HepG2 (cell line): ENCODE results near the gene HPCAL1. TPM values are rescaled to one million over a fixed set of nuclear protein-coding genes. Genes with fewer than 3 reads are reported as not detected.

Source experiments
- BORCS8-MEF2B ChIP-seq: sonication (generic); formaldehyde crosslinking; IDR thresholded peaks from 2 replicates; pipeline ENCODE4 v1.8.0; 2022; ENCODE audit warnings: mild to moderate bottlenecking, missing genetic modification reagents
- BRCA1 ChIP-seq: sonication (generic); formaldehyde crosslinking; IDR thresholded peaks from 2 replicates; pipeline ENCODE4 v1.4.0; 2020; ENCODE audit warnings: missing genetic modification reagents
- BRD4 ChIP-seq: sonication (generic); formaldehyde crosslinking; IDR thresholded peaks from 2 replicates; pipeline ENCODE4 v1.4.0; 2020; ENCODE audit warnings: missing genetic modification reagents
- CEBPG ChIP-seq: IDR thresholded peaks from 2 replicates; pipeline ENCODE4 v1.6.1; 2016
- EED ChIP-seq: sonication (generic); formaldehyde crosslinking; IDR thresholded peaks from 2 replicates; pipeline ENCODE4 v1.5.0; 2020; ENCODE audit warnings: mild to moderate bottlenecking, missing genetic modification reagents
- FOSL2 ChIP-seq: sonication (generic); formaldehyde crosslinking; IDR thresholded peaks from 2 replicates; pipeline ENCODE4 v1.4.0; 2020; ENCODE audit warnings: missing genetic modification reagents
- HDAC2 ChIP-seq: sonication (generic); formaldehyde crosslinking; IDR thresholded peaks from 2 replicates; pipeline ENCODE4 v1.4.0; 2020; ENCODE audit warnings: missing genetic modification reagents
- HMG20A ChIP-seq: IDR thresholded peaks from 2 replicates; pipeline ENCODE4 v1.6.1; 2016; ENCODE audit warnings: borderline replicate concordance
- HNRNPH1 ChIP-seq: fragments of 200-400 bp; formaldehyde crosslinking; optimal IDR thresholded peaks from 2 replicates; pipeline ENCODE3; 2017; ENCODE audit warnings: mild to moderate bottlenecking, low read depth, low read length
- HNRNPUL1 ChIP-seq: fragments of 200-400 bp; formaldehyde crosslinking; IDR thresholded peaks from 2 replicates; pipeline ENCODE4 v1.6.1; 2017; ENCODE audit warnings: low read depth, mild to moderate bottlenecking, low read length, moderate library complexity
- HOXA3 ChIP-seq: sonication (generic); formaldehyde crosslinking; IDR thresholded peaks from 2 replicates; pipeline ENCODE4 v1.5.0; 2020; ENCODE audit warnings: missing genetic modification reagents
- IRF2 ChIP-seq: IDR thresholded peaks from 2 replicates; pipeline ENCODE4 v1.6.1; 2018; ENCODE audit warnings: missing genetic modification reagents, missing compliant biosample characterization
- ISL2 ChIP-seq: sonication (generic); formaldehyde crosslinking; IDR thresholded peaks from 2 replicates; pipeline ENCODE4 v1.5.0; 2020; ENCODE audit warnings: missing genetic modification reagents
- MAFF ChIP-seq: IDR thresholded peaks from 2 replicates; pipeline ENCODE4 v1.6.1; 2011; ENCODE audit warnings: low read depth, low read length, improper control_type of control experiment
- NR1H2 ChIP-seq: sonication (generic); formaldehyde crosslinking; IDR thresholded peaks from 2 replicates; pipeline ENCODE4 v1.8.1; 2022; ENCODE audit warnings: low read depth, missing genetic modification reagents, borderline replicate concordance
- PHF5A ChIP-seq: IDR thresholded peaks from one replicate; pipeline ENCODE4 v1.6.1; 2018; ENCODE audit warnings: low read depth, missing genetic modification reagents; ENCODE audit not compliant: unreplicated experiment
- POLR2A ChIP-seq, 2 experiments: IDR thresholded peaks; 2 replicates each; pipeline ENCODE4 v1.6.1; 2011; ENCODE audit warnings: low read depth in 2 of 2, low read length in 2 of 2, mild to moderate bottlenecking in 1 of 2, moderate library complexity in 1 of 2; ENCODE audit not compliant: insufficient read depth in 1 of 2
- POLR2AphosphoS2 ChIP-seq: IDR thresholded peaks from 2 replicates; pipeline ENCODE4 v1.6.1; 2011; ENCODE audit warnings: low read depth, low read length, improper control_type of control experiment
- RCOR2 ChIP-seq: IDR thresholded peaks from 2 replicates; pipeline ENCODE4 v1.6.1; 2016; ENCODE audit warnings: missing biosample characterization, missing genetic modification reagents
- SMC3 ChIP-seq: IDR thresholded peaks from 2 replicates; pipeline ENCODE4 v1.6.1; 2011; ENCODE audit warnings: low read length, improper control_type of control experiment
- TBX3 ChIP-seq: fragments of 450-650 bp; IDR thresholded peaks from 2 replicates; pipeline ENCODE4 v1.6.1; 2017; ENCODE audit warnings: antibody characterized with exemption, mild to moderate bottlenecking, inconsistent platforms, borderline replicate concordance
- ZFY ChIP-seq: sonication (generic); formaldehyde crosslinking; IDR thresholded peaks from 2 replicates; pipeline ENCODE4 v1.4.0; 2020; ENCODE audit warnings: missing genetic modification reagents
- ZNF3 ChIP-seq: IDR thresholded peaks from 2 replicates; pipeline ENCODE4 v1.7.0; 2017; ENCODE audit warnings: inconsistent platforms
- ZNF329 ChIP-seq: sonication (generic); formaldehyde crosslinking; IDR thresholded peaks from 2 replicates; pipeline ENCODE4 v1.9.0; 2021; ENCODE audit warnings: low read depth, mild to moderate bottlenecking, missing genetic modification reagents
- ZNF530 ChIP-seq: sonication (generic); formaldehyde crosslinking; IDR thresholded peaks from 2 replicates; pipeline ENCODE4 v1.5.0; 2020; ENCODE audit warnings: low read depth, mild to moderate bottlenecking, missing genetic modification reagents
- ZNF629 ChIP-seq: sonication (generic); formaldehyde crosslinking; conservative IDR thresholded peaks from 2 replicates; pipeline ENCODE4 v1.5.0; 2020; ENCODE audit warnings: missing genetic modification reagents
- ZNF782 ChIP-seq: sonication (generic); formaldehyde crosslinking; IDR thresholded peaks from 2 replicates; pipeline ENCODE4 v1.4.0; 2020; ENCODE audit warnings: missing genetic modification reagents, mild to moderate bottlenecking, borderline replicate concordance
- polyA plus RNA-seq, 8 experiments: library from polyadenylated mRNA; depleted of rRNA in 3 of 8; stranded (reverse) in 7 of 8; unstranded in 1 of 8; fragments of >200 nt; fragmentation: Illumina TruSeq in 4 of 8; extraction: Trizol in 4 of 8; gene quantifications; 2 replicates each; pipeline versions ENCODE4 v1.2.1 to v1.2.3, GENCODE V29; 2011 to 2016; ENCODE audit warnings: low read depth in 4 of 8, missing spikeins in 1 of 8, mixed read lengths in 1 of 8; ENCODE audit not compliant: insufficient read depth in 1 of 8
- total RNA-seq, 5 experiments: library from RNA; depleted of rRNA; stranded (reverse); fragments of >200 nt; fragmentation: Illumina TruSeq; extraction: Trizol; gene quantifications; 2 replicates each; pipeline ENCODE4 v1.2.3, GENCODE V29; 2016; ENCODE audit warnings: low read depth in 1 of 5
- TF ChIP-seq, protein P1 (sequence below): sonication (generic); formaldehyde crosslinking; IDR thresholded peaks from 2 replicates; pipeline ENCODE4 v1.8.0; 2022; ENCODE audit warnings: mild to moderate bottlenecking, missing genetic modification reagents
- TF ChIP-seq, protein P2 (sequence below): sonication (generic); formaldehyde crosslinking; IDR thresholded peaks from 2 replicates; pipeline ENCODE4 v1.8.1; 2022; ENCODE audit warnings: mild to moderate bottlenecking, missing genetic modification reagents
- TF ChIP-seq, protein P3 (sequence below): sonication (generic); formaldehyde crosslinking; IDR thresholded peaks from 2 replicates; pipeline ENCODE4 v1.4.0; 2020; ENCODE audit warnings: missing genetic modification reagents

HPCAL1 gene
- total and polyA plus RNA-seq, 2 of the 13 experiments (the other 11 are each of a cell fraction or from before 2014, with no cell fraction given) = 29.5 to 29.9 TPM

DNA sequence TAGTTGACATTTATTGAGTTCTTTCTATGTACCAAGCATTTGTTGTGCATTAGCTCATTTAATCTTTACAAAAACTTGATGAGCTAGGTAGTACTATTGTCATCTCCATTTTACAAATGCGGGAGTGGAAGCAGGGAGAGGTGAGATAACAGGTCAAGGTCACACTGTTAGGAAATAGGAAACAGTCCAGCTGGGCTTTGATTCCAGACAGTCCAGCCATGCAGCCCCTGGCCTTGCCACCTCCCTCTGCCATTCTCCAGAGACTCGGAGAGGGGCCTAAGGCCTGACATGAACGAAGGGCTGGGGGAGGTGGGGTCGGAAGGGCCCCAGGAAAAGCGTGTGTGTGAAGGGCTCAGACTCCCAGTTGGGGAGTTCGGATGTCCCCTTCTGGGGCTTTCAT, 89.8 kb downstream of the HPCAL1 start (continued):
- TF ChIP-seq ZNF530 (CRISPR knock-in tag) = peak; percentile 100
- TF ChIP-seq POLR2A (IDR thresholded peaks at IDR 0.05; ENCODE audit: insufficient read depth in 1 of 2, low read depth in 2 of 2, low read length in 2 of 2) = no peak
- 0 out of 2 replicates have a peak, but pooled peaks have one; percentile 13 for TF ChIP-seq SMC3
- TF ChIP-seq ISL2 = peak; percentile 56; the same call in 1 of the 2 replicates
- peak; percentile 54; the same call in 1 of the 2 replicates for TF ChIP-seq HOXA3
- no peak for TF ChIP-seq BORCS8-MEF2B (CRISPR knock-in tag)
- no peak for TF ChIP-seq BRD4 (CRISPR knock-in tag)
- peak; percentile 38; the same call in 1 of the 2 replicates for TF ChIP-seq FOSL2 (CRISPR knock-in tag)
- TF ChIP-seq ZNF782 (CRISPR knock-in tag) = no peak
- peak; percentile 52 for TF ChIP-seq PHF5A
- TF ChIP-seq HNRNPH1 = no peak
- TF ChIP-seq, protein P1, sequence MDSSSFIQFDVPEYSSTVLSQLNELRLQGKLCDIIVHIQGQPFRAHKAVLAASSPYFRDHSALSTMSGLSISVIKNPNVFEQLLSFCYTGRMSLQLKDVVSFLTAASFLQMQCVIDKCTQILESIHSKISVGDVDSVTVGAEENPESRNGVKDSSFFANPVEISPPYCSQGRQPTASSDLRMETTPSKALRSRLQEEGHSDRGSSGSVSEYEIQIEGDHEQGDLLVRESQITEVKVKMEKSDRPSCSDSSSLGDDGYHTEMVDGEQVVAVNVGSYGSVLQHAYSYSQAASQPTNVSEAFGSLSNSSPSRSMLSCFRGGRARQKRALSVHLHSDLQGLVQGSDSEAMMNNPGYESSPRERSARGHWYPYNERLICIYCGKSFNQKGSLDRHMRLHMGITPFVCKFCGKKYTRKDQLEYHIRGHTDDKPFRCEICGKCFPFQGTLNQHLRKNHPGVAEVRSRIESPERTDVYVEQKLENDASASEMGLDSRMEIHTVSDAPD (CRISPR knock-in tag) = no peak
- no peak for TF ChIP-seq ZNF3 (CRISPR knock-in tag)
- no peak for TF ChIP-seq MAFF
- TF ChIP-seq POLR2AphosphoS2 = no peak
- TF ChIP-seq, protein P2, sequence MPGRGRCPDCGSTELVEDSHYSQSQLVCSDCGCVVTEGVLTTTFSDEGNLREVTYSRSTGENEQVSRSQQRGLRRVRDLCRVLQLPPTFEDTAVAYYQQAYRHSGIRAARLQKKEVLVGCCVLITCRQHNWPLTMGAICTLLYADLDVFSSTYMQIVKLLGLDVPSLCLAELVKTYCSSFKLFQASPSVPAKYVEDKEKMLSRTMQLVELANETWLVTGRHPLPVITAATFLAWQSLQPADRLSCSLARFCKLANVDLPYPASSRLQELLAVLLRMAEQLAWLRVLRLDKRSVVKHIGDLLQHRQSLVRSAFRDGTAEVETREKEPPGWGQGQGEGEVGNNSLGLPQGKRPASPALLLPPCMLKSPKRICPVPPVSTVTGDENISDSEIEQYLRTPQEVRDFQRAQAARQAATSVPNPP (CRISPR knock-in tag) = no peak
- peak; percentile 85 for TF ChIP-seq CEBPG
- TF ChIP-seq TBX3 = no peak
- TF ChIP-seq ZFY = peak; percentile 17; the same call in 1 of the 2 replicates
- peak; percentile 42; the same call in 1 of the 2 replicates for TF ChIP-seq HDAC2 (CRISPR knock-in tag)
- TF ChIP-seq EED = 0 out of 2 replicates have a peak, but pooled peaks have one; percentile 50
- TF ChIP-seq RCOR2 (CRISPR knock-in tag) = peak; percentile 46; the same call in 1 of the 2 replicates
- no peak for TF ChIP-seq ZNF329 (CRISPR knock-in tag)
- TF ChIP-seq, protein P3, sequence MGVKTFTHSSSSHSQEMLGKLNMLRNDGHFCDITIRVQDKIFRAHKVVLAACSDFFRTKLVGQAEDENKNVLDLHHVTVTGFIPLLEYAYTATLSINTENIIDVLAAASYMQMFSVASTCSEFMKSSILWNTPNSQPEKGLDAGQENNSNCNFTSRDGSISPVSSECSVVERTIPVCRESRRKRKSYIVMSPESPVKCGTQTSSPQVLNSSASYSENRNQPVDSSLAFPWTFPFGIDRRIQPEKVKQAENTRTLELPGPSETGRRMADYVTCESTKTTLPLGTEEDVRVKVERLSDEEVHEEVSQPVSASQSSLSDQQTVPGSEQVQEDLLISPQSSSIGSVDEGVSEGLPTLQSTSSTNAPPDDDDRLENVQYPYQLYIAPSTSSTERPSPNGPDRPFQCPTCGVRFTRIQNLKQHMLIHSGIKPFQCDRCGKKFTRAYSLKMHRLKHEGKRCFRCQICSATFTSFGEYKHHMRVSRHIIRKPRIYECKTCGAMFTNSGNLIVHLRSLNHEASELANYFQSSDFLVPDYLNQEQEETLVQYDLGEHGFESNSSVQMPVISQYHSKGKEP (CRISPR knock-in tag) = 0 out of 2 replicates have a peak, but pooled peaks have one; percentile 55
- TF ChIP-seq HNRNPUL1 = no peak
- no peak for TF ChIP-seq BRCA1 (CRISPR knock-in tag)
- peak; percentile 75; the same call in 1 of the 2 replicates for TF ChIP-seq HMG20A
- TF ChIP-seq IRF2 (CRISPR knock-in tag) = peak; percentile 53; the same call in 1 of the 2 replicates
- no peak for TF ChIP-seq NR1H2 (CRISPR knock-in tag)
- no peak for TF ChIP-seq ZNF629 (CRISPR knock-in tag)
